H9 (cell line): ENCODE data around the gene HTRA3. TPM values are rescaled to one million over a fixed set of nuclear protein-coding genes. Genes with fewer than 3 reads are reported as not detected.

Experiments
- DNase-seq: peaks from one replicate; pipeline ENCODE4 v3.0.0-alpha.2; 2017
- H2AFZ ChIP-seq: one replicate; pipeline ENCODE4 v1.6.1; 2013; ENCODE audit warnings: mild to moderate bottlenecking, low read length, control low read depth, moderate library complexity
- H2AK5ac ChIP-seq: 2 replicates; pipeline ENCODE4 v1.6.1; 2013; ENCODE audit warnings: low read length, control low read depth, mixed read lengths; ENCODE audit not compliant: insufficient read length
- H2BK120ac ChIP-seq: one replicate; pipeline ENCODE4 v1.6.1; 2013; ENCODE audit warnings: low read depth, mild to moderate bottlenecking, low read length, control low read depth, inconsistent platforms; ENCODE audit not compliant: poor library complexity, severe bottlenecking
- H2BK12ac ChIP-seq: 2 replicates; pipeline ENCODE4 v1.6.1; 2013; ENCODE audit warnings: low read length, control low read depth, mixed read lengths, low read depth; ENCODE audit not compliant: insufficient read length
- H2BK15ac ChIP-seq: 2 replicates; pipeline ENCODE4 v1.6.1; 2013; ENCODE audit warnings: low read depth, low read length, control low read depth
- H2BK20ac ChIP-seq: one replicate; pipeline ENCODE4 v1.6.1; 2013; ENCODE audit warnings: low read depth, mild to moderate bottlenecking, low read length, control low read depth, inconsistent platforms; ENCODE audit not compliant: poor library complexity, severe bottlenecking
- H2BK5ac ChIP-seq: 2 replicates; pipeline ENCODE4 v1.6.1; 2013; ENCODE audit warnings: low read length, control low read depth, mixed read lengths; ENCODE audit not compliant: insufficient read length
- H3K14ac ChIP-seq: 2 replicates; pipeline ENCODE4 v1.6.1; 2013; ENCODE audit warnings: low read length, control low read depth; ENCODE audit not compliant: insufficient read depth
- H3K18ac ChIP-seq: 2 replicates; pipeline ENCODE4 v1.6.1; 2013; ENCODE audit warnings: low read depth, mild to moderate bottlenecking, mixed read lengths, low read length, control low read depth; ENCODE audit not compliant: insufficient read length
- H3K23ac ChIP-seq: 2 replicates; pipeline ENCODE4 v1.6.1; 2013; ENCODE audit warnings: low read length, control low read depth, mixed read lengths, low read depth; ENCODE audit not compliant: insufficient read length
- H3K23me2 ChIP-seq: 2 replicates; pipeline ENCODE4 v1.6.1; 2013; ENCODE audit warnings: low read depth, mild to moderate bottlenecking, mixed read lengths, low read length, control low read depth; ENCODE audit not compliant: insufficient read length, poor library complexity, severe bottlenecking
- H3K27ac ChIP-seq: 2 replicates; pipeline ENCODE4 v1.5.1; 2013; ENCODE audit warnings: low read length, control low read depth, mixed read lengths, low read depth; ENCODE audit not compliant: insufficient read length
- H3K27me3 ChIP-seq: 2 replicates; pipeline ENCODE4 v1.6.1; 2013; ENCODE audit warnings: low read length, control low read depth, inconsistent platforms; ENCODE audit not compliant: insufficient read depth
- H3K4ac ChIP-seq: 2 replicates; pipeline ENCODE4 v1.6.1; 2013; ENCODE audit warnings: low read depth, mild to moderate bottlenecking, control low read depth, inconsistent platforms, low read length, moderate library complexity
- H3K4me1 ChIP-seq: 2 replicates; pipeline ENCODE4 v1.6.1; 2013; ENCODE audit warnings: low read length, control low read depth, inconsistent platforms; ENCODE audit not compliant: insufficient read depth
- H3K4me2 ChIP-seq: 2 replicates; pipeline ENCODE4 v1.6.1; 2013; ENCODE audit warnings: low read length, control low read depth, mixed read lengths; ENCODE audit not compliant: insufficient read length, insufficient read depth
- H3K56ac ChIP-seq: 2 replicates; pipeline ENCODE4 v1.6.1; 2013; ENCODE audit warnings: low read depth, mild to moderate bottlenecking, mixed read lengths, low read length, control low read depth; ENCODE audit not compliant: insufficient read length
- H3K79me1 ChIP-seq: 2 replicates; pipeline ENCODE4 v1.6.1; 2013; ENCODE audit warnings: low read depth, mild to moderate bottlenecking, moderate library complexity, low read length, control low read depth, inconsistent platforms; ENCODE audit not compliant: insufficient read depth, poor library complexity, severe bottlenecking
- H3K79me2 ChIP-seq: 2 replicates; pipeline ENCODE4 v1.6.1; 2013; ENCODE audit warnings: low read length, control low read depth, inconsistent platforms; ENCODE audit not compliant: insufficient read depth
- H3K9ac ChIP-seq: 2 replicates; pipeline ENCODE4 v1.6.1; 2013; ENCODE audit warnings: low read length, control low read depth, mixed read lengths; ENCODE audit not compliant: insufficient read length; ENCODE audit errors: extremely low read depth
- H3K9me3 ChIP-seq: one replicate; pipeline ENCODE4 v1.6.1; 2013; ENCODE audit warnings: low read depth, low read length, inconsistent platforms; ENCODE audit not compliant: control insufficient read depth
- H3T11ph ChIP-seq: one replicate; pipeline ENCODE4 v1.6.1; 2013; ENCODE audit warnings: mild to moderate bottlenecking, low read length, control low read depth, inconsistent platforms
- H4K20me1 ChIP-seq: one replicate; pipeline ENCODE4 v1.6.1; 2013; ENCODE audit not compliant: control insufficient read depth, insufficient read length, insufficient read depth
- H4K5ac ChIP-seq: 2 replicates; pipeline ENCODE4 v1.6.1; 2013; ENCODE audit warnings: low read depth, mild to moderate bottlenecking, mixed read lengths, low read length, control low read depth; ENCODE audit not compliant: insufficient read length
- H4K8ac ChIP-seq: replicated peaks from 2 replicates; pipeline ENCODE4 v1.6.1; 2013; ENCODE audit warnings: low read length, control low read depth, mixed read lengths, low read depth; ENCODE audit not compliant: insufficient read length
- H4K91ac ChIP-seq: 2 replicates; pipeline ENCODE4 v1.6.1; 2013; ENCODE audit warnings: low read depth, mild to moderate bottlenecking, moderate library complexity, mixed read lengths, low read length, control low read depth; ENCODE audit not compliant: insufficient read length
- H3K27ac Mint-ChIP-seq, 3 experiments: 2 replicates in 2 of 3; 3 replicates in 1 of 3; pipeline ENCODE4 v1.8.0; 2020 to 2021; ENCODE audit warnings: mixed read lengths in 3 of 3, mild to moderate bottlenecking in 1 of 3, moderate library complexity in 1 of 3
- H3K27me3 Mint-ChIP-seq: 2 replicates; pipeline ENCODE4 v1.8.0; 2021; ENCODE audit warnings: low read depth, mild to moderate bottlenecking, moderate library complexity, mixed read lengths
- H3K36me3 Mint-ChIP-seq, 3 experiments: 2 replicates in 2 of 3; 3 replicates in 1 of 3; pipeline ENCODE4 v1.8.0; 2020 to 2021; ENCODE audit warnings: low read depth in 3 of 3, mixed read lengths in 3 of 3; ENCODE audit not compliant: insufficient read depth in 1 of 3
- H3K4me1 Mint-ChIP-seq, 2 experiments: 2 replicates each; pipeline ENCODE4 v1.8.0; 2020; ENCODE audit warnings: mixed read lengths in 2 of 2
- H3K4me3 Mint-ChIP-seq, 2 experiments: 2 replicates in 1 of 2; 3 replicates in 1 of 2; pipeline ENCODE4 v1.8.0; 2020 to 2021; ENCODE audit warnings: mild to moderate bottlenecking in 2 of 2, mixed read lengths in 2 of 2, moderate library complexity in 1 of 2
- H3K9me3 Mint-ChIP-seq, 2 experiments: 2 replicates in 1 of 2; 3 replicates in 1 of 2; pipeline ENCODE4 v1.8.0; 2020; ENCODE audit warnings: mild to moderate bottlenecking in 2 of 2, mixed read lengths in 2 of 2, moderate library complexity in 1 of 2
- CTCF ChIP-seq: fragments of 200-600 bp; sonication (generic); conservative IDR thresholded peaks from 3 replicates; pipeline ENCODE4 v1.8.0; 2021; ENCODE audit warnings: antibody characterized with exemption, mild to moderate bottlenecking
- WGBS: extraction: QIAGEN DNeasy Blood & Tissue Kit; methylation state at CpG from one replicate; pipeline ENCODE4 v1.1.7; 2013; ENCODE audit warnings: missing lambda C conversion rate, low lambda C conversion rate, mixed read lengths; ENCODE audit not compliant: insufficient read length; ENCODE audit errors: extremely low coverage; 5-methylcytosine and 5-hydroxymethylcytosine counted together
- total RNA-seq: library from RNA; stranded (reverse); gene quantifications from 2 replicates; pipeline ENCODE4 v1.2.1, GENCODE V29; 2021

HTRA3 gene
- total RNA-seq, 1 experiment from 2014 or later: 3.0 TPM

GRCh38 chr4:8331575-8331955 lies 62.0 kb downstream of the HTRA3 start:
- no peaks in the 10 kb centered on the region for H3K4me1 ChIP-seq
- no peak overlapping the region for H4K8ac ChIP-seq
- no peak overlapping the region for H2BK12ac ChIP-seq
- no peak overlapping the region for H3K4ac ChIP-seq
- no peak overlapping the region for H2BK120ac ChIP-seq
- H2BK20ac ChIP-seq: no peak overlapping the region
- no peak overlapping the region for H3K4me2 ChIP-seq
- no peak overlapping the region for H3K56ac ChIP-seq
- H3T11ph ChIP-seq: no peak overlapping the region
- no peak for DNase-seq
- no peaks in the 10 kb centered on the region for H3K79me2 ChIP-seq
- H2AFZ ChIP-seq: no peak overlapping the region
- TF ChIP-seq CTCF: no peak
- H4K91ac ChIP-seq: no peak overlapping the region
- H3K23ac ChIP-seq: no peak overlapping the region
- no peak overlapping the region for H4K5ac ChIP-seq
- Mint-ChIP-seq H3K4me1 (no peaks in the 10 kb centered on the region), H3K27ac (no peak overlapping the region; a peak in 2 of 7 replicates), H3K36me3 (peaks cover 0 to 3% (median under 1%) of the 10 kb centered on the region in 3 experiments; a peak in 3 of 7 replicates), H3K27me3 (peaks cover 11% of the 10 kb centered on the region), H3K9me3 (peaks cover 6 to 10% of the 10 kb centered on the region in 2 experiments), H3K4me3 (no peak overlapping the region)
- no peaks in the 10 kb centered on the region for H4K20me1 ChIP-seq
- H2AK5ac ChIP-seq: no peak overlapping the region
- H2BK5ac ChIP-seq: no peak overlapping the region
- no peak overlapping the region for H2BK15ac ChIP-seq
- no peak overlapping the region for H3K18ac ChIP-seq
- no peaks in the 10 kb centered on the region for H3K9me3 ChIP-seq
- no peaks in the 10 kb centered on the region for H3K79me1 ChIP-seq
- H3K9ac ChIP-seq: no peak overlapping the region
- H3K14ac ChIP-seq: no peak overlapping the region
- H3K27ac ChIP-seq: no peak overlapping the region
- no peaks in the 10 kb centered on the region for H3K23me2 ChIP-seq
- no CpG with 5 or more reads among the region's 6 CpGs for WGBS
- no peaks in the 10 kb centered on the region for H3K27me3 ChIP-seq
